MM.1S (cell line): Measurements from ENCODE around the gene TMEM209.

Source experiments
- EZH2 ChIP-seq: fragments of 300-600 bp; sonication (generic); optimal IDR thresholded peaks from 2 replicates; pipeline ENCODE3; 2017; ENCODE audit warnings: low read depth, mild to moderate bottlenecking, antibody characterized with exemption, low read length, mixed read lengths
- EZH2phosphoT487 ChIP-seq: fragments of 300-600 bp; sonication (generic); IDR thresholded peaks from 2 replicates; pipeline ENCODE4 v1.6.1; 2018; ENCODE audit warnings: antibody characterized with exemption, low read length
- TF ChIP-seq, protein P1 (sequence below): fragments of 300-600 bp; sonication (generic); IDR thresholded peaks from 2 replicates; pipeline ENCODE4 v1.5.1; 2016; ENCODE audit warnings: antibody characterized with exemption, low read length, mixed read lengths

DNA sequence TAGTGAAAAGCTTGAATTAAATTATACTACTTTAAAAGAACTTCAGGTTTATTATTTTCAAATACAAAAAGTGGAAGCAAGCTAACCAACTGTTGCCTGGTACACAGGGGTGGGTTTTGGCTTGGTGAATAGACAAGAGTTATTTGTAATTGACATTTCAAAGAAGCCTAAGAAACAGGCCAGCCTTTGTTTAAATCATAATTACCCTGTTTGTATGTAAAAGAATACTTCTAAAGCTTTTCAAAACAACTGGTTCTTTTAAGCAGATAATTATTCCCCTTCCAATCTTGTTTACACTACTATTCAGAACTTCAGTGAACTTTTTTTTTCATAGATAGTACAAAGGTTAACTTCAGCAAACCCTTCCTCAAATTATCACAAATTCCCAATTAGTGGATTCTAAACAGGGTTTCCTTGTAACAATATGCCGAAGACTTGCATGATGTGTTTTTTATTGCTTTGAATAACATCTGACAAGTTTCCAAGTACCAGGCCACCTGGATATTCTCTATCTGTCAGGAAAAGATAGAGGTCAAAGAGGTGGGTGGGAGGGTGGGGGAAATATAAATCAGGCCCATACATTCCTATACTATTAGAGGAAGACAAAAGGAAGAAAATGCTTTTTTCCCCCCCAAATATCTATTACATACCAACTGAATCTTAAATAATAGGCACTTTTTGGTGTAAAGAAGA, 22.8 kb upstream of the TMEM209 start:
- TF ChIP-seq EZH2 (no peak), EZH2phosphoT487 (no peak)
- TF ChIP-seq, protein P1, sequence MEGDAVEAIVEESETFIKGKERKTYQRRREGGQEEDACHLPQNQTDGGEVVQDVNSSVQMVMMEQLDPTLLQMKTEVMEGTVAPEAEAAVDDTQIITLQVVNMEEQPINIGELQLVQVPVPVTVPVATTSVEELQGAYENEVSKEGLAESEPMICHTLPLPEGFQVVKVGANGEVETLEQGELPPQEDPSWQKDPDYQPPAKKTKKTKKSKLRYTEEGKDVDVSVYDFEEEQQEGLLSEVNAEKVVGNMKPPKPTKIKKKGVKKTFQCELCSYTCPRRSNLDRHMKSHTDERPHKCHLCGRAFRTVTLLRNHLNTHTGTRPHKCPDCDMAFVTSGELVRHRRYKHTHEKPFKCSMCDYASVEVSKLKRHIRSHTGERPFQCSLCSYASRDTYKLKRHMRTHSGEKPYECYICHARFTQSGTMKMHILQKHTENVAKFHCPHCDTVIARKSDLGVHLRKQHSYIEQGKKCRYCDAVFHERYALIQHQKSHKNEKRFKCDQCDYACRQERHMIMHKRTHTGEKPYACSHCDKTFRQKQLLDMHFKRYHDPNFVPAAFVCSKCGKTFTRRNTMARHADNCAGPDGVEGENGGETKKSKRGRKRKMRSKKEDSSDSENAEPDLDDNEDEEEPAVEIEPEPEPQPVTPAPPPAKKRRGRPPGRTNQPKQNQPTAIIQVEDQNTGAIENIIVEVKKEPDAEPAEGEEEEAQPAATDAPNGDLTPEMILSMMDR, result no peak
